Measurements from ENCODE around the gene IL6. TPM values are rescaled to one million over a fixed set of nuclear protein-coding genes. Genes with fewer than 3 reads are reported as not detected.

The IL6 gene
- total RNA-seq, 1 experiment from 2014 or later, result 0.85 TPM

GRCh38 chr7:22686620-22687019, 40.4 kb upstream of the IL6 start:
- no peak overlapping the region for H4K5ac ChIP-seq (ENCODE audit: insufficient read length, low read depth, low read length)
- H3K9me3 ChIP-seq (ENCODE audit: control insufficient read depth, low read depth, low read length), result no peaks in the 10 kb centered on the region
- no peak overlapping the region for H3K4me2 ChIP-seq (ENCODE audit: insufficient read depth, insufficient read length, low read length)
- no peak overlapping the region for H2BK12ac ChIP-seq (ENCODE audit: insufficient read length, low read depth, low read length)
- no peak overlapping the region for H2AFZ ChIP-seq (ENCODE audit: low read length)
- no peak for DNase-seq
- H3K27ac ChIP-seq (ENCODE audit: insufficient read length, low read depth, low read length), result no peak overlapping the region
- no peak overlapping the region for H3K4me3 Mint-ChIP-seq
- H2BK5ac ChIP-seq (ENCODE audit: insufficient read length, low read length), result no peak overlapping the region
- H3K79me1 ChIP-seq (ENCODE audit: insufficient read depth, low read depth, low read length, poor library complexity, severe bottlenecking), result no peaks in the 10 kb centered on the region
- H3K4me1 ChIP-seq (ENCODE audit: insufficient read depth, low read length), result 0 out of 2 replicates have a peak, but pooled peaks cover 2% of the 10 kb centered on the region
- no peak overlapping the region for H3K27ac Mint-ChIP-seq
- no peak overlapping the region for H3K4ac ChIP-seq (ENCODE audit: low read depth, low read length)
- no peaks in the 10 kb centered on the region for H3K27me3 ChIP-seq (ENCODE audit: insufficient read depth, low read length)
- no peak overlapping the region for H2AK5ac ChIP-seq (ENCODE audit: insufficient read length, low read length)
- H4K20me1 ChIP-seq (ENCODE audit: control insufficient read depth, insufficient read depth, insufficient read length), result no peaks in the 10 kb centered on the region
- H3K23ac ChIP-seq (ENCODE audit: insufficient read length, low read depth, low read length), result no peak overlapping the region
- H3K23me2 ChIP-seq (ENCODE audit: insufficient read length, low read depth, low read length, poor library complexity, severe bottlenecking), result no peaks in the 10 kb centered on the region
- H2BK20ac ChIP-seq (ENCODE audit: low read depth, low read length, poor library complexity, severe bottlenecking), result no peak overlapping the region
- H2BK120ac ChIP-seq (ENCODE audit: low read depth, low read length, poor library complexity, severe bottlenecking), result no peak overlapping the region
- H4K8ac ChIP-seq (replicated peaks; ENCODE audit: insufficient read length, low read depth, low read length), result no peak overlapping the region
- H3K18ac ChIP-seq (ENCODE audit: insufficient read length, low read depth, low read length), result no peak overlapping the region
- no peak overlapping the region for H3T11ph ChIP-seq (ENCODE audit: low read length)
- H3K9ac ChIP-seq (ENCODE audit: extremely low read depth, insufficient read length, low read length), result no peak overlapping the region
- H3K9me3 Mint-ChIP-seq, result no peaks in the 10 kb centered on the region; a peak in 1 of 5 replicates
- no peak overlapping the region for H3K56ac ChIP-seq (ENCODE audit: insufficient read length, low read depth, low read length)
- H3K36me3 Mint-ChIP-seq (ENCODE audit: insufficient read depth in 1 of 3, low read depth in 3 of 3), result peaks cover 0 to 2% (median 0%) of the 10 kb centered on the region in 3 experiments; a peak in 1 of 7 replicates
- no peak overlapping the region for H2BK15ac ChIP-seq (ENCODE audit: low read depth, low read length)
- no peaks in the 10 kb centered on the region for H3K79me2 ChIP-seq (ENCODE audit: insufficient read depth, low read length)
- H3K14ac ChIP-seq (ENCODE audit: insufficient read depth, low read length), result no peak overlapping the region
- TF ChIP-seq, protein P1, sequence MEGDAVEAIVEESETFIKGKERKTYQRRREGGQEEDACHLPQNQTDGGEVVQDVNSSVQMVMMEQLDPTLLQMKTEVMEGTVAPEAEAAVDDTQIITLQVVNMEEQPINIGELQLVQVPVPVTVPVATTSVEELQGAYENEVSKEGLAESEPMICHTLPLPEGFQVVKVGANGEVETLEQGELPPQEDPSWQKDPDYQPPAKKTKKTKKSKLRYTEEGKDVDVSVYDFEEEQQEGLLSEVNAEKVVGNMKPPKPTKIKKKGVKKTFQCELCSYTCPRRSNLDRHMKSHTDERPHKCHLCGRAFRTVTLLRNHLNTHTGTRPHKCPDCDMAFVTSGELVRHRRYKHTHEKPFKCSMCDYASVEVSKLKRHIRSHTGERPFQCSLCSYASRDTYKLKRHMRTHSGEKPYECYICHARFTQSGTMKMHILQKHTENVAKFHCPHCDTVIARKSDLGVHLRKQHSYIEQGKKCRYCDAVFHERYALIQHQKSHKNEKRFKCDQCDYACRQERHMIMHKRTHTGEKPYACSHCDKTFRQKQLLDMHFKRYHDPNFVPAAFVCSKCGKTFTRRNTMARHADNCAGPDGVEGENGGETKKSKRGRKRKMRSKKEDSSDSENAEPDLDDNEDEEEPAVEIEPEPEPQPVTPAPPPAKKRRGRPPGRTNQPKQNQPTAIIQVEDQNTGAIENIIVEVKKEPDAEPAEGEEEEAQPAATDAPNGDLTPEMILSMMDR (conservative IDR thresholded peaks at IDR 0.05), result no peak
- H3K4me1 Mint-ChIP-seq, result peaks cover 0 to 2% of the 10 kb centered on the region in 2 experiments; a peak in 1 of 4 replicates
- H3K27me3 Mint-ChIP-seq (ENCODE audit: low read depth), result no peaks in the 10 kb centered on the region
- H4K91ac ChIP-seq (ENCODE audit: insufficient read length, low read depth, low read length), result no peak overlapping the region

Data from H9 (cell line).